Smooth muscle cell (in vitro differentiated cells): ENCODE results near the gene TERF2IP. TPM values are rescaled to one million over a fixed set of nuclear protein-coding genes. Genes with fewer than 3 reads are reported as not detected.

Source experiments
- DNase-seq: peaks from one replicate; lab custom pipeline; 2025; ENCODE audit not compliant: unreplicated experiment; lab: John Stamatoyannopoulos, UW
- H2AFZ ChIP-seq: fragments of 200-600 bp; sonication (generic); 2 replicates; pipeline ENCODE4 v1.6.0; 2016; ENCODE audit warnings: antibody characterized with exemption, low read depth, mild to moderate bottlenecking
- H3F3A ChIP-seq: fragments of 200-600 bp; sonication (generic); 2 replicates; pipeline ENCODE4 v1.6.0; 2017; ENCODE audit warnings: antibody characterized with exemption, low read depth
- H3K27ac ChIP-seq: fragments of 200-600 bp; sonication (generic); 2 replicates; pipeline ENCODE4 v1.5.1; 2016; ENCODE audit warnings: low read depth, mild to moderate bottlenecking
- H3K27me3 ChIP-seq: fragments of 200-600 bp; sonication (generic); 2 replicates; pipeline ENCODE4 v1.6.1; 2016; ENCODE audit warnings: low read depth, mild to moderate bottlenecking
- H3K36me3 ChIP-seq: fragments of 200-600 bp; sonication (generic); 2 replicates; pipeline ENCODE4 v1.5.1; 2016; ENCODE audit warnings: low read depth
- H3K4me1 ChIP-seq: fragments of 200-600 bp; sonication (generic); 2 replicates; pipeline ENCODE4 v1.5.1; 2016; ENCODE audit warnings: low read depth
- H3K4me2 ChIP-seq: fragments of 200-600 bp; sonication (generic); 2 replicates; pipeline ENCODE4 v1.6.0; 2016; ENCODE audit warnings: mild to moderate bottlenecking
- H3K4me3 ChIP-seq: fragments of 200-600 bp; sonication (generic); 2 replicates; pipeline ENCODE4 v1.5.1; 2016; ENCODE audit warnings: mild to moderate bottlenecking
- H3K79me2 ChIP-seq: fragments of 200-600 bp; sonication (generic); 2 replicates; pipeline ENCODE4 v1.6.0; 2016; ENCODE audit warnings: low read depth, mild to moderate bottlenecking
- H3K9ac ChIP-seq: fragments of 200-600 bp; sonication (generic); 2 replicates; pipeline ENCODE4 v1.6.0; 2016; ENCODE audit warnings: low read depth
- H3K9me3 ChIP-seq: fragments of 200-600 bp; sonication (generic); replicated peaks from 2 replicates; pipeline ENCODE4 v1.5.1; 2016; ENCODE audit warnings: low read depth
- H4K20me1 ChIP-seq: fragments of 200-600 bp; sonication (generic); 2 replicates; pipeline ENCODE4 v1.6.0; 2016; ENCODE audit warnings: low read depth
- CTCF ChIP-seq: fragments of 200-600 bp; sonication (generic); IDR thresholded peaks from 2 replicates; pipeline ENCODE4 v1.5.1; 2017; ENCODE audit warnings: borderline replicate concordance, mild to moderate bottlenecking, antibody characterized with exemption; ENCODE audit not compliant: insufficient read depth, poor library complexity, severe bottlenecking
- WGBS: methylation state at CpG from one replicate; pipeline ENCODE4 v1.1.7; 2016; ENCODE audit warnings: low lambda C conversion rate; 5-methylcytosine and 5-hydroxymethylcytosine counted together
- polyA plus RNA-seq: library from polyadenylated mRNA; unstranded; fragments of >200 nt; fragmentation: Nextera tagmentation; extraction: Ambion mirVana; gene quantifications from 2 replicates; pipeline ENCODE4 v1.2.1, GENCODE V29; 2016
- total RNA-seq: library from RNA; depleted of rRNA; stranded (reverse); fragments of >200 nt; gene quantifications from 2 replicates; pipeline ENCODE4 v1.2.3, GENCODE V29; 2014

TERF2IP gene
- total and polyA plus RNA-seq, 2 experiments from 2014 or later: 51.0 to 83.0 TPM

- no peaks in the 10 kb centered on the region for H3F3A ChIP-seq
- no peak for DNase-seq
- H3K4me2 ChIP-seq: no peak overlapping the region
- TF ChIP-seq CTCF: no peak
- H3K4me1 ChIP-seq: no peaks in the 10 kb centered on the region
- no peak overlapping the region for H3K4me3 ChIP-seq
- H4K20me1 ChIP-seq: peaks cover 30% of the 10 kb centered on the region
- H3K27ac ChIP-seq: no peak overlapping the region
- H3K9me3 ChIP-seq: no peaks in the 10 kb centered on the region
- no peaks in the 10 kb centered on the region for H3K27me3 ChIP-seq
- H3K9ac ChIP-seq: no peak overlapping the region
- WGBS: 98% methylated on average over 4 of the region's 4 CpGs
- no peaks in the 10 kb centered on the region for H3K79me2 ChIP-seq
- H2AFZ ChIP-seq: no peak overlapping the region
- peaks cover 13% of the 10 kb centered on the region for H3K36me3 ChIP-seq
Measured at GRCh38 chr16:75660726-75661302, 13.2 kb downstream of the TERF2IP start.

- Histone ChIP-seq H3F3A (no peaks in the 10 kb centered on the region), H2AFZ (no peak overlapping the region), H3K79me2 (no peaks in the 10 kb centered on the region), H4K20me1 (no peaks in the 10 kb centered on the region), H3K9me3 (no peaks in the 10 kb centered on the region), H3K4me2 (no peak overlapping the region), H3K27ac (no peak overlapping the region), H3K27me3 (no peaks in the 10 kb centered on the region), H3K9ac (no peak overlapping the region), H3K4me3 (no peak overlapping the region), H3K4me1 (no peaks in the 10 kb centered on the region), H3K36me3 (no peaks in the 10 kb centered on the region)
- no peak for DNase-seq
- no peak for TF ChIP-seq CTCF
Measured at GRCh38 chr16:75667503-75667902, 19.9 kb downstream of the TERF2IP start.

GRCh38 chr16:75676909-75677308 lies 29.3 kb downstream of the TERF2IP start, which contains the start of gene CPHXL2:
Gene CPHXL2 (minus strand): TSS chr16:75677009. CDS start chr16:75676999, 10 bp downstream.
- no peaks in the 10 kb centered on the region for H3K27me3 ChIP-seq
- H3K9me3 ChIP-seq: no peaks in the 10 kb centered on the region
- TF ChIP-seq CTCF: no peak
- H4K20me1 ChIP-seq: no peaks in the 10 kb centered on the region
- H2AFZ ChIP-seq: no peak within 1 kb of the TSS
- 95% methylated on average over 4 of the region's 4 CpGs for WGBS
- no peak within 1 kb of the TSS for H3K9ac ChIP-seq
- no peaks in the 10 kb centered on the region for H3K4me1 ChIP-seq
- H3K27ac ChIP-seq: no peak within 1 kb of the TSS
- DNase-seq: no peak
- no peak within 1 kb of the TSS for H3K4me3 ChIP-seq
- no peaks in the 10 kb centered on the region for H3F3A ChIP-seq
- H3K36me3 ChIP-seq: no peaks in the 10 kb centered on the region
- H3K79me2 ChIP-seq: no peaks in the 10 kb centered on the region
- no peak within 1 kb of the TSS for H3K4me2 ChIP-seq

- DNase-seq: no peak
- H3K36me3 ChIP-seq: no peaks in the 10 kb centered on the region
Measured at GRCh38 chr16:75679366-75679765, 31.8 kb downstream of the TERF2IP start.

More at GRCh38 chr16:75679366-75679765, 31.8 kb downstream of the TERF2IP start:
- no peaks in the 10 kb centered on the region for H3K4me1 ChIP-seq
- TF ChIP-seq CTCF: no peak
- no peak overlapping the region for H3K4me3 ChIP-seq
- H3K9me3 ChIP-seq: no peaks in the 10 kb centered on the region
- H4K20me1 ChIP-seq: no peaks in the 10 kb centered on the region
- WGBS: 94% methylated on average over 5 of the region's 5 CpGs
- H3K27ac ChIP-seq: no peak overlapping the region
- H2AFZ ChIP-seq: no peak overlapping the region
- H3K4me2 ChIP-seq: no peak overlapping the region
- no peaks in the 10 kb centered on the region for H3K27me3 ChIP-seq
- H3K79me2 ChIP-seq: no peaks in the 10 kb centered on the region
- no peaks in the 10 kb centered on the region for H3F3A ChIP-seq
- no peak overlapping the region for H3K9ac ChIP-seq
